ENCODE results near the gene MS4A10. TPM values are rescaled to one million over a fixed set of nuclear protein-coding genes. Genes with fewer than 3 reads are reported as not detected.

The MS4A10 gene
- total and polyA plus RNA-seq, 2 of the 8 experiments (the other 6 are each of a cell fraction or from before 2014, with no cell fraction given), result not detected

GRCh38 chr11:60841797-60842667 is 56.9 kb downstream of the MS4A10 start, which contains the start of gene CCDC86 (continued):
- TF ChIP-seq, protein P1, sequence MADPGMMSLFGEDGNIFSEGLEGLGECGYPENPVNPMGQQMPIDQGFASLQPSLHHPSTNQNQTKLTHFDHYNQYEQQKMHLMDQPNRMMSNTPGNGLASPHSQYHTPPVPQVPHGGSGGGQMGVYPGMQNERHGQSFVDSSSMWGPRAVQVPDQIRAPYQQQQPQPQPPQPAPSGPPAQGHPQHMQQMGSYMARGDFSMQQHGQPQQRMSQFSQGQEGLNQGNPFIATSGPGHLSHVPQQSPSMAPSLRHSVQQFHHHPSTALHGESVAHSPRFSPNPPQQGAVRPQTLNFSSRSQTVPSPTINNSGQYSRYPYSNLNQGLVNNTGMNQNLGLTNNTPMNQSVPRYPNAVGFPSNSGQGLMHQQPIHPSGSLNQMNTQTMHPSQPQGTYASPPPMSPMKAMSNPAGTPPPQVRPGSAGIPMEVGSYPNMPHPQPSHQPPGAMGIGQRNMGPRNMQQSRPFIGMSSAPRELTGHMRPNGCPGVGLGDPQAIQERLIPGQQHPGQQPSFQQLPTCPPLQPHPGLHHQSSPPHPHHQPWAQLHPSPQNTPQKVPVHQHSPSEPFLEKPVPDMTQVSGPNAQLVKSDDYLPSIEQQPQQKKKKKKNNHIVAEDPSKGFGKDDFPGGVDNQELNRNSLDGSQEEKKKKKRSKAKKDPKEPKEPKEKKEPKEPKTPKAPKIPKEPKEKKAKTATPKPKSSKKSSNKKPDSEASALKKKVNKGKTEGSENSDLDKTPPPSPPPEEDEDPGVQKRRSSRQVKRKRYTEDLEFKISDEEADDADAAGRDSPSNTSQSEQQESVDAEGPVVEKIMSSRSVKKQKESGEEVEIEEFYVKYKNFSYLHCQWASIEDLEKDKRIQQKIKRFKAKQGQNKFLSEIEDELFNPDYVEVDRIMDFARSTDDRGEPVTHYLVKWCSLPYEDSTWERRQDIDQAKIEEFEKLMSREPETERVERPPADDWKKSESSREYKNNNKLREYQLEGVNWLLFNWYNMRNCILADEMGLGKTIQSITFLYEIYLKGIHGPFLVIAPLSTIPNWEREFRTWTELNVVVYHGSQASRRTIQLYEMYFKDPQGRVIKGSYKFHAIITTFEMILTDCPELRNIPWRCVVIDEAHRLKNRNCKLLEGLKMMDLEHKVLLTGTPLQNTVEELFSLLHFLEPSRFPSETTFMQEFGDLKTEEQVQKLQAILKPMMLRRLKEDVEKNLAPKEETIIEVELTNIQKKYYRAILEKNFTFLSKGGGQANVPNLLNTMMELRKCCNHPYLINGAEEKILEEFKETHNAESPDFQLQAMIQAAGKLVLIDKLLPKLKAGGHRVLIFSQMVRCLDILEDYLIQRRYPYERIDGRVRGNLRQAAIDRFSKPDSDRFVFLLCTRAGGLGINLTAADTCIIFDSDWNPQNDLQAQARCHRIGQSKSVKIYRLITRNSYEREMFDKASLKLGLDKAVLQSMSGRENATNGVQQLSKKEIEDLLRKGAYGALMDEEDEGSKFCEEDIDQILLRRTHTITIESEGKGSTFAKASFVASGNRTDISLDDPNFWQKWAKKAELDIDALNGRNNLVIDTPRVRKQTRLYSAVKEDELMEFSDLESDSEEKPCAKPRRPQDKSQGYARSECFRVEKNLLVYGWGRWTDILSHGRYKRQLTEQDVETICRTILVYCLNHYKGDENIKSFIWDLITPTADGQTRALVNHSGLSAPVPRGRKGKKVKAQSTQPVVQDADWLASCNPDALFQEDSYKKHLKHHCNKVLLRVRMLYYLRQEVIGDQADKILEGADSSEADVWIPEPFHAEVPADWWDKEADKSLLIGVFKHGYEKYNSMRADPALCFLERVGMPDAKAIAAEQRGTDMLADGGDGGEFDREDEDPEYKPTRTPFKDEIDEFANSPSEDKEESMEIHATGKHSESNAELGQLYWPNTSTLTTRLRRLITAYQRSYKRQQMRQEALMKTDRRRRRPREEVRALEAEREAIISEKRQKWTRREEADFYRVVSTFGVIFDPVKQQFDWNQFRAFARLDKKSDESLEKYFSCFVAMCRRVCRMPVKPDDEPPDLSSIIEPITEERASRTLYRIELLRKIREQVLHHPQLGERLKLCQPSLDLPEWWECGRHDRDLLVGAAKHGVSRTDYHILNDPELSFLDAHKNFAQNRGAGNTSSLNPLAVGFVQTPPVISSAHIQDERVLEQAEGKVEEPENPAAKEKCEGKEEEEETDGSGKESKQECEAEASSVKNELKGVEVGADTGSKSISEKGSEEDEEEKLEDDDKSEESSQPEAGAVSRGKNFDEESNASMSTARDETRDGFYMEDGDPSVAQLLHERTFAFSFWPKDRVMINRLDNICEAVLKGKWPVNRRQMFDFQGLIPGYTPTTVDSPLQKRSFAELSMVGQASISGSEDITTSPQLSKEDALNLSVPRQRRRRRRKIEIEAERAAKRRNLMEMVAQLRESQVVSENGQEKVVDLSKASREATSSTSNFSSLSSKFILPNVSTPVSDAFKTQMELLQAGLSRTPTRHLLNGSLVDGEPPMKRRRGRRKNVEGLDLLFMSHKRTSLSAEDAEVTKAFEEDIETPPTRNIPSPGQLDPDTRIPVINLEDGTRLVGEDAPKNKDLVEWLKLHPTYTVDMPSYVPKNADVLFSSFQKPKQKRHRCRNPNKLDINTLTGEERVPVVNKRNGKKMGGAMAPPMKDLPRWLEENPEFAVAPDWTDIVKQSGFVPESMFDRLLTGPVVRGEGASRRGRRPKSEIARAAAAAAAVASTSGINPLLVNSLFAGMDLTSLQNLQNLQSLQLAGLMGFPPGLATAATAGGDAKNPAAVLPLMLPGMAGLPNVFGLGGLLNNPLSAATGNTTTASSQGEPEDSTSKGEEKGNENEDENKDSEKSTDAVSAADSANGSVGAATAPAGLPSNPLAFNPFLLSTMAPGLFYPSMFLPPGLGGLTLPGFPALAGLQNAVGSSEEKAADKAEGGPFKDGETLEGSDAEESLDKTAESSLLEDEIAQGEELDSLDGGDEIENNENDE (IDR thresholded peaks at IDR 0.05; ENCODE audit: insufficient replicate concordance, low read length), result no peak
- TF ChIP-seq TAF1 (IDR thresholded peaks at IDR 0.05; ENCODE audit: low read depth, low read length) (peak; percentile 87), CHD1 (IDR thresholded peaks at IDR 0.05; ENCODE audit: low read depth, low read length) (no peak), RAD21 (IDR thresholded peaks at IDR 0.05 in 1 of 2, conservative IDR thresholded peaks at IDR 0.05 in 1 of 2; ENCODE audit: low read depth in 2 of 2, low read length in 2 of 2) (no peak), POU5F1 (IDR thresholded peaks at IDR 0.05; ENCODE audit: low read depth, low read length) (no peak), BCL11A (IDR thresholded peaks at IDR 0.05; ENCODE audit: low read depth in 2 of 2, low read length in 2 of 2) (no peak)
- TF ChIP-seq, protein P2, sequence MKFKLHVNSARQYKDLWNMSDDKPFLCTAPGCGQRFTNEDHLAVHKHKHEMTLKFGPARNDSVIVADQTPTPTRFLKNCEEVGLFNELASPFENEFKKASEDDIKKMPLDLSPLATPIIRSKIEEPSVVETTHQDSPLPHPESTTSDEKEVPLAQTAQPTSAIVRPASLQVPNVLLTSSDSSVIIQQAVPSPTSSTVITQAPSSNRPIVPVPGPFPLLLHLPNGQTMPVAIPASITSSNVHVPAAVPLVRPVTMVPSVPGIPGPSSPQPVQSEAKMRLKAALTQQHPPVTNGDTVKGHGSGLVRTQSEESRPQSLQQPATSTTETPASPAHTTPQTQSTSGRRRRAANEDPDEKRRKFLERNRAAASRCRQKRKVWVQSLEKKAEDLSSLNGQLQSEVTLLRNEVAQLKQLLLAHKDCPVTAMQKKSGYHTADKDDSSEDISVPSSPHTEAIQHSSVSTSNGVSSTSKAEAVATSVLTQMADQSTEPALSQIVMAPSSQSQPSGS (IDR thresholded peaks at IDR 0.05; ENCODE audit: low read length), result no peak

All from H1 (cell line).